ENCODE measurements around the gene CD9.
"Not testable (repeated sequence)": the region's sequence is repeated elsewhere in the genome, so short reads cannot be mapped to it uniquely, and the experiment has no call there.

Gene CD9, protein sequence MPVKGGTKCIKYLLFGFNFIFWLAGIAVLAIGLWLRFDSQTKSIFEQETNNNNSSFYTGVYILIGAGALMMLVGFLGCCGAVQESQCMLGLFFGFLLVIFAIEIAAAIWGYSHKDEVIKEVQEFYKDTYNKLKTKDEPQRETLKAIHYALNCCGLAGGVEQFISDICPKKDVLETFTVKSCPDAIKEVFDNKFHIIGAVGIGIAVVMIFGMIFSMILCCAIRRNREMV

DNA sequence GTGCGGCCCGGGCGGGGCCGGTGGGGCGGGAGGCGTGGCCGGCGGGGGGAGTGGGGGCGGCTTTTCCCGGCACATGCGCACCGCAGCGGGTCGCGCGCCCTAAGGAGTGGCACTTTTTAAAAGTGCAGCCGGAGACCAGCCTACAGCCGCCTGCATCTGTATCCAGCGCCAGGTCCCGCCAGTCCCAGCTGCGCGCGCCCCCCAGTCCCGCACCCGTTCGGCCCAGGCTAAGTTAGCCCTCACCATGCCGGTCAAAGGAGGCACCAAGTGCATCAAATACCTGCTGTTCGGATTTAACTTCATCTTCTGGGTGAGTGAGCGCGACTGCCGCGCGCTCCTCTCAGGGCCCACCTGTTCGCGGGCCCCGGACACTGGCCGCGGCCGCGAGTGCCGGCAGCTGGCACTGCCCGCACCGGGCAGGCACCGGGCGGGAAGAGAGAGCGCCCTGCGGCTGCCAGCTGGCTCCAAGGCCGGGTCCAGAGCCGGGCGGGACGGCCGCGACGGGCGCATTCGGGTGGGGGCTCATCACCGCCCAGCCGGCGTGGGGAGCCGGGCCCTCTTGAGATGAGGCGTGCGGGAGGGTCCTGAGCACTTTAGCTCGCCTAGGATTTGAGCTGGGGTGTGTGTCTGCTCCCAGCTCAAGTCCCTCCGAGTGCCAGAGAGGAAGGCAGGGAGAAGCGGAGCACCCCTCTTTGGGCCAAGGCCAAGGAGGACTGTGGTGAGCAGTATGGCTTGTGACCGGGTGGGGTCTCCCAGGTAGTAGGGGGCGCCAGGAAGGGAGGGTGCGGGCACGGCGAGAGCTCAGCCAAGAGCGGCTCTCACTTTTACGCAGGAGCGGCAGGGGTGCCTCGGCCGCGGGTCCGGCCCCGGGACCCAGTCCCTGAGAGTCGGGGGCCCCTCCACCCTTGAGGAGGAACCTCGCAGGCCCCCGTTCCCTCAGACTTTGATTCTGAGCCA, at the start of gene CD9:
Gene CD9, plus strand, starts transcription at position 145 of the 957 bp plus-strand sequence. Its CDS starts 100 bp downstream, at position 245.
- DNase-seq (ENCODE audit: low spot score), result peak; percentile 73

DNA sequence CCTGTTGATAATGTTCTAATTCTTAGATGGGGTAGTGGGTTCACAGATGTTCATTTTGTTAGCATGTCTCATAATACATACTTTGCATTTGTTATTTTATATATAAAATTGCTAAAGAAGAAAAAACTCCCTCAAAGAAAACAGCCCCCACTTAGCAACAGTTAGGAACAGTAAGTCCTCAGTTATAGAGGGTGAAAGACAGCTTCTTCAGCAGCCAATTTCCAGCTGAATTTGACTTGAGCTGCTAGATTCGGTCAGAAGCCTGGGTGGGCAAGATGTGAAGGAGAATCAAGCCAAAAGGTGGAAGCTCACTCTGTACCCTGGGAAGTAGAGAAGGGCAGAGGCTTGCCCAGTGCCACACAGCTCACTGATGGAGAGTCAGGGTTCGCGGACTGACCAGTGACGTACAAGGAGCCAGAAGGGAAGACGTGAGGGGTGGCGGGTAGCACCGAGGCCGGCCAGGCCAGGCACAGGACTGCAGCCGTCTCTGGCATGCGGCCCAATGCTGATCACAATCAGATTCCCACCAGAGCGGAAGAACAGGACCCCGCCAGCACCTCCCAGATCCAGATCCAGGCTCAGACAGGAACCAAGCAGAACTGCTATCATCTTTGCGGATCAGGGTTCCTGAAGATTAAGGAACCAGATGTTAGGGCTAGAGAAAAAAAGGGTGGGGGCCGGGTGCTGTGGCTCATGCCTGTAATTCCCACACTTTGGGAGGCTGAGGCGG, 45.3 kb upstream of the CD9 start:
- DNase-seq (ENCODE audit: low spot score), result no peak

DNA sequence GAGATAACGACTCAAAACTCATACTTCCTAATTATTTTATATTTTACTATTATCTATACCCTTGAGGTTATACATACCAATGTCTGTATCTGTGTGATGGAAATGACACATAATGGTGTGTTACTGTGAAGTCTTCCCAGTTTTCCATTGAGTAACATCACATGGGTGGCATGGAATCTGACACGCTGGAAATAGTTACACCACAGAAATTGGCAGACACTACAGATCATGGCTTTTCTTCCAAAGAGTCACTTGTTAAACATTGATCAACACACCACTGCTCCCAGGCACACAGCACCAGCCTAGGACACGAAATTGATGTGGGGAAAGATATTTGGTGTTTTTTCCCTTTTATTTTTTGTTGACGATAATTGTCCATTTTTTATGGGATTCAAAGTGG, 42.7 kb upstream of the CD9 start:
- no peak for DNase-seq (ENCODE audit: low spot score)

DNA sequence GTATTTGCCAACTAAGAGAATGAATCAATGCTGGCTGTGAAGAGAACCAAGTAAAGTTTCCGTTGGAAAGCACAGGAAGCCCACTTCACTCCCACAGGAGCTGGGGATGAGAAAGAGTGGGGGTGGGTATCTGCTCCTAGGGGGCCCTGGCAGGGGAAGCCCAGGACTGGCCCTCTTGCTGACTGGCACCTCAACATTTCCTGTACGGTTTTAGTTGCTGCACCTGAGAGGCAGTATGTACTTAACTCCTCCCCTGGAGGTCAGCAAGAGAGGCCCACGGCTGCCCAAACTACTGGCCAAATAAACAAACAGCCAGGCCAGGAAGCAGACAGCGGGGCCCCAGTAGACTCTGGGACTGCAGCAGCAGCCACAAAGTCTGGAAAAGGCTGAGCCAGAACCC, 41.9 kb upstream of the CD9 start:
- no peak for DNase-seq (ENCODE audit: low spot score)

DNA sequence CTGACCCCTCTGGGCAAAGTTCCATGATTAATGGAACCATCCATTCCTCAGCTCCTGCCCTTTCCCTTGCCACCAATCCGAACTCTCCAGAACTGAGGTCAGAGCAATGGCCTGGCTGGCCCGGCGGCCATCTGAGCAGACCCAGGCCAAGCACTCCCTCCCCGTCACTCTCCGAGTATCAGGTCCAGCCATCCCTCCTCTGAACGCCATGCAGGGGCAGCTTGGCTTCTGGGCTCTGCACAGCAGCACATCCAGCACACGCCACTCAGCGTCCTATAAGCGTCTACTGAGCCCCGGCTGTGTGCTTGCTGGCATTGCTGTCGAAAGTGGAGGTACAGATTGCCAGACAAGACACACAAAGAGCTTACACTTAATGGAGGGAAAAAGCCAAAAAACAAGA, 41.5 kb upstream of the CD9 start:
- no peak for DNase-seq (ENCODE audit: low spot score)

DNA sequence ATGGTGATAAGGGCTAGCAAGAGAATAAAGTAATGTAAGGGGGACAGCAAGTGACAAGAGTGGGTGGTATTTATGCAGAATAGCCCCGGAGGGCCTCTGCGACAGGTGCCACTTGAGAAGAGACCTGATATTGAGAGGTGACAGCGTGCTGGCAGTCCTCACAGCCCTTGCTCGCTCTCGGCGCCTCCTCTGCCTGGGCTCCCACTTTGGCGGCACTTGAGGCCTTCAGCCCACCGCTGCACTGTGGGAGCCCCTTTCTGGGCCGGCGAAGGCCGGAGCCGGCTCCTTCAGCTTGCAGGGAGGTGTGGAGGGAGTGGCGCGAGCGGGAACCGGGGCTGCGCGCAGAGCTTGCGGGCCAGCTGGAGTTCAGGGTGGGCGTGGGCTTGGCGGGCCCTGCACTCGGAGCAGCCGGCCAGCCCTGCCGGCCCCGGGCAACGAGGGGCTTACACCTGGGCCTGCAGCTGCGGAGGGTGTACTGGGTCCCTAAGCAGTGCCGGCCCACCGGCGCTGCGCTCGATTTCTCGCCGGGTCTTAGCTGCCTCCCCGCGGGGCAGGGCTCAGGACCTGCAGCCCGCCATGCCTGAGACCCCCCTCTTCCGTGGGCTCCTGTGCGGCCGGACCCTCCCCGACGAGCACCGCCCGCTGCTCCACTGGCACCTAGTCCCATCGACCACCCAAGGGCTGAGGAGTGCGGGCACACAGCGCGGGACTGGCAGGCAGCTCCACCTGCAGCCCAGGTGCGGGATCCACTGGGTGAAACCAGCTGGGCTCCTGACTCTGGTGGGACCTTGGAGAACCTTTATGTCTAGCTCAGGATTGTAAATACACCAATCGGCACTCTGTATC, 40.8 kb upstream of the CD9 start:
- not testable (repeated sequence) for DNase-seq (ENCODE audit: low spot score)

DNA sequence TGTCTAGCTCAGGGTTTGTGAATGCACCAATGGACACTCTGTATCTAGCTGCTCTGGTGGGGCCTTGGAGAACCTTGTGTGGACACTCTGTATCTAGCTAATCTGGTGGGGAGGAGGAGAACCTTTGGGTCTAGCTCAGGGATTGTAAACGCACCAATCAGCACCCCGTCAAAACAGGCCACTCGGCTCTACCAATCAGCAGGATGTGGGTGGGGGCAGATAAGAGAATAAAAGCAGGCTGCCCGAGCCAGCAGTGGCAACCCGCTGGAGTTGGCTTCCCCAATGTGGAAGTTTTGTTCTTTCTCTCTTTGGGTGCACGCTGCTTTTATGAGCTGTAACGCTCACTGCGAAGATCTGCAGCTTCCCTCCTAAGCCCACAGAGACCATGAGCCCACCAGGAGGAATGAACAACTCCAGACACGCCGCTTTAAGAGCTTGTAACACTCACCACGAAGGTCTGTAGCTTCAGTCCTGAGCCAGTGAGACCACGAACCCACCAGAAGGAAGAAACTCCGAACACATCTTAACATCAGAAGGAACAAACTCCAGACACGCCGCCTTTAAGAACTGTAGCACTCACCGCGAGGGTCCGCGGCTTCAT, 40.1 kb upstream of the CD9 start:
- DNase-seq (ENCODE audit: low spot score), result not testable (repeated sequence)

DNA sequence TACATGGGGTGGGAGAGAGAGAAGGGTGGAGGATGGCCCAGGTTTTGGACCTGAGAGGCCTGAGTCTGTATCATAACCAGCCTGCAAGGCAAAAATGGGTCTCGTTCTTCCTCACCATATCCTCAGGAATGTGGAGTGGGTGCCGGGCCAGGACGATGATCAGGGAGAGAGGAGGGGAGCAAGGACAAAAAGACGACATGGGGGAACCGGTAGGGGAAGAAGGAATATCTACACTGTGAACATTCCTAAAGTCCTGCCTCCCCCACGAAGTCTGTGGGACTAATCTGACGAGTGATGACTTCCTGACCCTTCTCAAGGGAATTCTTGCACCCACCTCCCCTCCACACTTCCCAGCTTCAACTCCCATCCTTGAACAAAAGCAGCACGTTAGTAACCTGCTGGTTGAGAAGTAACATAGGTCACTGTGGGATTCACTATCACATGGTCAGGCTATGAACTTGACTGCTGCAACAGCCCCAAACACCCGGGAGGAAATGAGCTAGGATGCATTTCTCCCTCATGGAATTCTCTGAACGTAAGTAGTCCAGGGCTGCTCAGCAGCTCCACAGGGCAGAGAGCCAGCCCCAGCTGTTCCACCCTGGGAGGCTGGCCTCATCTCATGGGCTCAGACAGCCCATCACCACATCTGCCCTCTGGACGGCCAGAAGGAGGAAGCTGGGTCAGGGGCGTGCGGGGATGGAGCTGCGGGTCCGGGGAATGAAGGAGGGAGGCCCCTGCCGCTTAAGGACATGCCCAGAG, 38.9 kb upstream of the CD9 start:
- peak; percentile 59 for DNase-seq (ENCODE audit: low spot score)

DNA sequence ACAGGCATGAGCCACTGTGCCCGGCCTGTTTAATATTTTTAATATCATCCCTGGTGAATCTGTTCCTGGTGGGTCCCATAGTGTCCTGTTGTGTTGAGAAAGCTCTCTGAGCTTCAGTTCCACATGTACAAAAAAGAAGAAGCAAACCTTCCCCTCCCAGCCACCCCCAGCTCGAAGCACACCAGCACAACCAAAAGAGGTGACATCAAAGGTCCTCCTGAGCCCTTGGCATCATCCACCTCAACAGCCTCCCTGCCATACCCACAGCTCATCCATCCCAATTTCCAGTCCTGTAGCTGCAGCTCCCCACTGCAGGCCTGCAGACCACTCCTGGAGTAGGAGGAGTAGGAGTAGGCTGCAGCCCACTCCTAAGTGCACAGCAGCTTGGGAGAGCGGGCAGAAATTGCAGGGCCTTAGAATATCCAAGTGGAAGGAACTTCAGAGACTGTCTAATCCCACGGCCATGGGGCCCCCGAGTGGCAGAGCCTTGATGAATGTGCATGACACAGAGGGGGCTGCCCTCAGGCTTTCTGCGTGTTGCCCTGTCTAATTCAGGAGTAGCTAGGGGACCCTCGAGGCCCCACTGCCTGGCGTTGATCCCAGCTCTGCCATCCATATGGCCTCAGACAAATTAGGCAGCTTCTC, 36.7 kb upstream of the CD9 start:
- DNase-seq (ENCODE audit: low spot score), result no peak

DNA sequence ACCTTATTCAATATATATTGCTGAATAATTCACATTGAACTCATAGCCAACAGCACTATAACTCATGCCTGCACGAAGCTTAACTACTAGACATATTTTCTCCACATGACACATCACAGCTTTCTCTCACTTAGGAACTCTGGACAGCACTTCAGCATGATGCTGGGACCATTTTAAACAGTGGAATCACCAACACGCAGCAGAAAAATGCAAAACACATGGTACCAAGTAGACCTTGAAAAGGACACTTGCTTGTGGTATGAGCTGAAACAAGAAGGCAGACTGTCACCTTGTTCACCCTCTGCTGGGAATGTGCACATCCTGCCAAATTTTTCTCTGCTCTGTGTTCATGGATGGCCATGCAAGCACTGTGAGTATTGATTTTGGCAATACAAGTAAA, 34.8 kb upstream of the CD9 start:
- peak; percentile 54 for DNase-seq (ENCODE audit: low spot score)

DNA sequence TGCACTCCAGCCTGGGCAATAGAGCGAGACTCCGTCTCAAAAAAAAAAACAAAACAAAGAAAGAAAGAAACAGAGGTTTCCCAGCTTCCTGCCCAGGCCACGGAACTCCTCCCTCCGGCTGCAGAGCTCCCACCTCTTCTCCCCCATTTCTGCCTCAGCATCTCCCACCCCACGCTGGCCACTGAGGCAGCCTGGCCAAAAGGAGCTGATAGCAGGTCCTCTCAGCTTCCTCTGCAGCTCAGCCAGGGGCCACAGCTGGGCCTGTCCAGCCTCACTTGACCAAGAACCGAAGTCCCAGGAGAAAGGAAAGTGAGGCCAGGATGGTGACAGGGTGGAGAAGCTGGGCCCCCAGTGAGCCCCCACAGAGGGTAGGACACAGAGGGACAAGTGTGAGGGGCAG, 33.4 kb upstream of the CD9 start:
- no peak for DNase-seq (ENCODE audit: low spot score)

DNA sequence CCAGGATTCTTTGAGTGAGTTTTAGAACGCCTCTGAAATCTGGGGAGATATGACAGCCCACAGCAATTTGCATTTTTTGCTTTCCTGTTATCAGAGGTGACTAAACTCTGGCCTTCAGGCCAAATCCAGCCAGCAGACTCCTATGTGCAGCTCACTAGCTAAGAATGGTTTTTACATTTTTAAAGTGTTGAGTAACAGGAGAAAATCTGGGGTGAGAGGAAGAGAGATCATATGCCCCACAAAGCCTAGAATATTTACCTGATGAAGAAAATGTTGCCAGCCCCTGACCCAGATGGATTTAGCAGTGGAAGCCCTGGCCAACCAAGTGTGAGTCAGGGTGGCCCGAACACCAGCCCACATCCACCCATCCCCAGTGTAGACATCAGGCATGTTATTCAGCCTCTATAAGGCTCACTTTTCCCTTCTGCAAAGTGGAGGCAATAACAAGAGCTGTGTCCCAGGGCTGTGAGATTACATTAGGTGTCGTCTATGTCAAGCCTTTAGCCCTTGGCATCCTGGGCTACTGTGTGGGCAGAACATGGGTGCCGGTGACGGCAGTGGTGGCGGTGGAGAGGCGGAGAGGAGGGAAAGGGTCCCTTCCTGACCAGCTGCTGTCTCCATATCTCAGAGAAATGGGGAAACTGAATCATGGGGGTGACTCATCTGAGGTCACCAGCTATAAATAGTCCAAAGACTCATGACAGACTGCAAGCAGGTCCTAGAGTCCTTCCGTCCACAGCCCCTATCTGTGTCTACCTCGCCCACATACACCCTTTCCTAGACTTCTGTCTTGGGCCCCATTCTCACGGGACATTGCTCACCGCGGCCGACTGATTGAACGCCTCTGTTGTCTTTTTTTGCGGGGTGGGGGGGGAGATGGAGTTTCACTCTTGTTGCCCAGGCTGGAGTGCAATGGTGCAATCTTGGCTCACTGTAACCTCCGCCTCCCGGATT, 32.6 kb upstream of the CD9 start:
- DNase-seq (ENCODE audit: low spot score), result peak; percentile 89

DNA sequence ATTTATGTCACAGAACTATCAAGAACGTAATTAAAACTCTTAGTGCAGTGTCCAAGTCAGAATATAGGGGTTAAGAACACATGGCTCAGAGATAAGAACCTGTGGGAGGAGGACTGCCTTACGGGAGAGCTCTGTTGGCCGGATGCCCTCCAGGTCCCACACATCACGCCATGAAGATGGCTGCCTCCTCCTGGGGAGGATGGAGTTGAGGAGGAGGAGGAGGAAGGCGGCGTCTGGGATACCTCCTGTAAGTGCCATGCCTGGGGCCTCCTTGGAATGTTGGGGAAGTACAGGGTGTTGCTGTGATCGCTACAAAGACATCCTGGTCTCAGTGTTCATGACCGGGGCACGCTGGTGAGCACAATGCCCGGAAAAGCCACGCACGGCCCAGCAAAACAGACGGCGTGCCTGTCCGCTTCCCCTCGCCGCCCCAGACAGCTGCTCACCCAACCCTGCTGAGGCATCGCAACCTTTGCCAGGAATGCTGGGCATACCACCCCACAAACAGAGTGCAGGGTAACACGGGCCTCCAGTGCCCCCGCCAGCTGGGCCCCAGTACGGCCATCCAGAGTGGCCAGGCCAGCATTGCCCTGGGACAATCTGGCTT, 28.7 kb upstream of the CD9 start:
- no peak for DNase-seq (ENCODE audit: low spot score)

DNA sequence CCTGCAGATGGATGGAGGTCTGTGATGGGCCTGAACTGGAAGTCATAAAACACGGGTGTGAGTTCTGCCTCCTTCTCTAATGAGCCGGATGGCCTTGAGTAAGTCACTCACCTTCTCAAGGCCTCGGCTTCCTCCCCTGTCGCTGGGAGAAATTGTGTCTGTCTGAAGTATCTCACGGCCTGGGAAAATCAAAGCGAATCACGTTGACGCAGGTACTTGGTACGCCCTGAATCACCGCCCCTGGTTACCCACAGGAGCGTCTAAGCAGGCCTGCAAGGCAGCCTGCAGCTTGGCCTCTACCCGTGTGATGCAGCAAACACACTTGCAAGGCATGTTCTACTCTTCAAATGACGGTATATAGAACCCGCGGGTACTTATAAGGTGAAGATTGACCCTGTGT, 28.1 kb upstream of the CD9 start:
- DNase-seq (ENCODE audit: low spot score), result no peak

DNA sequence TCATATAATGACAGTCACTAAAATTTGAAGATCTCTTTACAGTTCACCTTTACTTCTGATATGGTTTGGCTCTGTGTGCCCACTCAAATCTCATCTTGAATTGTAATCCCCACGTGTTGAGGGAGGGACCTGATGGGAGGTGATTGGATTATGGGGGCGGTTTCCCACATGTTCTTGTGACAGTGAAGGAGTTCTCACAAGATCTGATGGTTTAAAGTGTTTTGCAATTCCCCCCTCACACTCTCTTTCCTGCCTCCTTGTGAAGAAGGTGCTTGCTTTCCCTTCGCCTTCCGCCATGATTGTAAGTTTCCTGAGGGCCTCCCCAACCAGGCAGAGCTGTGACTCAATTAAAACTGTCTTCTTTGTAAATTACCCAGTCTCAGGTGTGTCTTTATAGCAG, 27.3 kb upstream of the CD9 start:
- DNase-seq (ENCODE audit: low spot score), result no peak

DNA sequence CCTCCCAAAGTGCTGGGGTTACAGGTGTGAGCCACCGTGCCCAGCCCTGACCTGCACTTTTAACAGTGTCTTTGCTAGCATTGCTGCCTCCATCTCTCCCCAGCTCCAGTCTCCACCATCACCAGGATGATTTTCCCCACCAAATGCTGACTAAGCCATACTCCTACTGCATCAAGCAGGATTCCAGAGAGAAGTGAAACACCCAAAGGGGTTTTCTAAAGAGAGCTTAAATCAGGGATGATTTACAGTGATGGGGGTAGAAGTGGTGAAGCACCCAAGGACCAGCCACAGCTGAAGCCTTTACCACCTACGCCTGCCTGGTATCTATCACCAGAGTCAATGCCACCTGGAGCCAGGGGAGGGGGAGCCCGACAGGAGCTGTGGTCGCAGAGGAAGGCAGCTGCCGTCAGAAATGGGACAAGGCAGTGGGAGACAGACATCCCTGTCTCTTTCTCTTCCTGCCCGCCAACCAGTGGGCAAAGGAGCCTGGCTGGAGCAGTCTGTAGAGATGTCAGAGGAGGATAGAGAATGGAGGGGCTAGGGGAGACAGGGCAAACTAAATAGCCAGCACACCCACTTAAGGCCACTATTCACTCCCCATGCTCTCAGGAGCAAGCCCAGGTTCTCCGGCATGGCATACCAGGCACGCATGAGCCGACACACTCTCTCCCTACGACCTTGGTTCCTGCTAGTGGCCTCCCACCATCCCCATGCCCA, 22.4 kb upstream of the CD9 start:
- no peak for DNase-seq (ENCODE audit: low spot score)

DNA sequence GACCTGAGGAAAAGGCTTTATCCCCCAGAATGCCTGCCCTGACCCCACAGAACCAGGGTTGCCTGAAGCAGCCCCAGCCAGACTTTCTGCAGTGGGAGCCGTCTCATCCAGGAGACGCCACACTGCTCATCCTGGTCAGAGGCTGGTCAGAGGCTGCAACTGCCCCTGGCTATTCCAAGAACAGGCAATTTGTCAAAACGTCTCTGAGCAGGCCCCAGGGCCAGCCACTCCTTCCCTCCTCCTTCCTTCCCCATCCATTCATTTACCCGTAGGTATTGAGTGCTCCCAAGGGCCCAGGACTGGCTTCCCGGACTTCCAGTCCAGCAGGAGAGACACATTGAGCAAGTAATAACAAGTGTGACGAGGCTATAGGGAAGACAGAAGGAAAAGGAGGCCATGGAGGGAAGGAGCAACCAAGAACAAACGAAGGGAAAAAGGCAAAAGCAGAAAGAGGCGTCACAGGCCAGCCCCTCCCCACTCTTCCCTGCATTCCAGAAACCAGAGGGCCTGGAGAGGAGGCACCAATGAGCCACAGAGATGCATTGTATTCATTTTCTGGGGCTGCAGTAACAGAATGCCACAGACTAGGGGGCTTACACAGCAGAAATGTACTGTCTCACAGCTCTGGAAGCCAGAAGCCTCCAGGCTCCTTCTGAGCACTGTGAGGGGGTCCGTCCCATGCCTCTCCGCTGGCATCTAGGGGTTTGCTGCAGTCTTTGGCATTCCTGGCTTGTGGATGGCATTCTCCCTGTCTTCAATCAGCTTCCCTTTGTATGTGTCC, 21.0 kb upstream of the CD9 start:
- DNase-seq (ENCODE audit: low spot score), result no peak
